Endothelial cell (in vitro differentiated cells): ENCODE data around the gene COX20. TPM values are rescaled to one million over a fixed set of nuclear protein-coding genes. Genes with fewer than 3 reads are reported as not detected.

Experiments used
- DNase-seq: peaks from one replicate; pipeline ENCODE4 v3.0.0; 2021; ENCODE audit warnings: low spot score
- H3K27ac Mint-ChIP-seq: one replicate; pipeline ENCODE4 v1.8.0; 2021; ENCODE audit warnings: mixed read lengths, inconsistent platforms; ENCODE audit not compliant: unreplicated experiment
- H3K27me3 Mint-ChIP-seq: one replicate; pipeline ENCODE4 v1.8.0; 2021; ENCODE audit warnings: mild to moderate bottlenecking, moderate library complexity, mixed read lengths, inconsistent platforms; ENCODE audit not compliant: unreplicated experiment
- H3K36me3 Mint-ChIP-seq: one replicate; pipeline ENCODE4 v1.8.0; 2021; ENCODE audit warnings: mild to moderate bottlenecking, low read depth, mixed read lengths, inconsistent platforms; ENCODE audit not compliant: unreplicated experiment
- H3K4me1 Mint-ChIP-seq: one replicate; pipeline ENCODE4 v1.8.0; 2021; ENCODE audit warnings: mild to moderate bottlenecking, mixed read lengths, inconsistent platforms; ENCODE audit not compliant: unreplicated experiment
- H3K4me3 Mint-ChIP-seq: one replicate; pipeline ENCODE4 v1.8.0; 2021; ENCODE audit warnings: mild to moderate bottlenecking, mixed read lengths, inconsistent platforms; ENCODE audit not compliant: unreplicated experiment
- H3K9me3 Mint-ChIP-seq: one replicate; pipeline ENCODE4 v1.8.0; 2021; ENCODE audit warnings: mixed read lengths, inconsistent platforms; ENCODE audit not compliant: unreplicated experiment
- CTCF ChIP-seq: fragments of 200-600 bp; sonication (generic); IDR thresholded peaks from one replicate; pipeline ENCODE4 v1.5.0; 2021; ENCODE audit warnings: antibody characterized with exemption; ENCODE audit not compliant: unreplicated experiment
- total RNA-seq: library from RNA; stranded (reverse); fragmentation: NEBNext Ultra II Directional; extraction: Animal tissue kit (Norgen Biotek cat#: 25700); gene quantifications from one replicate; pipeline ENCODE4 v1.2.1, GENCODE V29; 2021; ENCODE audit not compliant: unreplicated experiment

The COX20 gene
- total RNA-seq, 1 donor from 2014 or later: 9.6 TPM

GRCh38 chr1:244876228-244876910 is 40.9 kb downstream of the COX20 start:
- Mint-ChIP-seq H3K36me3 (no peaks in the 10 kb centered on the region), H3K27ac (no peak overlapping the region), H3K4me1 (no peaks in the 10 kb centered on the region), H3K4me3 (no peak overlapping the region), H3K27me3 (no peaks in the 10 kb centered on the region), H3K9me3 (no peaks in the 10 kb centered on the region)
- no peak for DNase-seq
- TF ChIP-seq CTCF: no peak

GRCh38 chr1:244878681-244879080 is 43.2 kb downstream of the COX20 start:
- DNase-seq: no peak
- Mint-ChIP-seq H3K4me1 (no peaks in the 10 kb centered on the region), H3K36me3 (no peaks in the 10 kb centered on the region), H3K27ac (no peak overlapping the region), H3K4me3 (no peak overlapping the region), H3K27me3 (peaks cover 2% of the 10 kb centered on the region), H3K9me3 (no peaks in the 10 kb centered on the region)
- no peak for TF ChIP-seq CTCF

- TF ChIP-seq CTCF: no peak
- Mint-ChIP-seq H3K4me3 (no peak overlapping the region), H3K9me3 (no peaks in the 10 kb centered on the region), H3K27me3 (peaks cover 2% of the 10 kb centered on the region), H3K27ac (no peak overlapping the region), H3K36me3 (no peaks in the 10 kb centered on the region), H3K4me1 (no peaks in the 10 kb centered on the region)
- DNase-seq: no peak
Measured at GRCh38 chr1:244881552-244882280, 46.3 kb downstream of the COX20 start.

- no peaks in the 10 kb centered on the region for H3K9me3 Mint-ChIP-seq
- no peak for TF ChIP-seq CTCF
- DNase-seq: no peak
- peaks cover 2% of the 10 kb centered on the region for H3K27me3 Mint-ChIP-seq
- no peak overlapping the region for H3K27ac Mint-ChIP-seq
- no peaks in the 10 kb centered on the region for H3K36me3 Mint-ChIP-seq
- H3K4me1 Mint-ChIP-seq: no peaks in the 10 kb centered on the region
- H3K4me3 Mint-ChIP-seq: no peak overlapping the region
Measured at GRCh38 chr1:244887281-244887680, 51.8 kb downstream of the COX20 start.

- Mint-ChIP-seq H3K4me1 (no peaks in the 10 kb centered on the region), H3K4me3 (no peak overlapping the region)
Measured at GRCh38 chr1:244893836-244894235, 58.4 kb downstream of the COX20 start.

More at GRCh38 chr1:244893836-244894235, 58.4 kb downstream of the COX20 start:
- Mint-ChIP-seq H3K9me3 (no peaks in the 10 kb centered on the region), H3K36me3 (no peaks in the 10 kb centered on the region), H3K27me3 (peaks cover 3% of the 10 kb centered on the region), H3K27ac (no peak overlapping the region)
- no peak for DNase-seq
- TF ChIP-seq CTCF: no peak
